SK-N-SH (cell line): ENCODE results near the gene PARP9. TPM values are rescaled to one million over a fixed set of nuclear protein-coding genes. Genes with fewer than 3 reads are reported as not detected.

Source experiments
- CTCF ChIA-PET: fragments of 300-600, 350-600 bp; formaldehyde crosslinking; extraction: SDS; loops from one replicate; lab custom pipeline; 2021; lab: Yijun Ruan, JAX
- POLR2A ChIA-PET: fragments of 350-600 bp; sonication (Branson Sonifier 250); formaldehyde crosslinking; extraction: SDS; loops from one replicate; lab custom pipeline; 2020; ENCODE audit warnings: antibody characterized with exemption, inconsistent platforms; lab: Yijun Ruan, JAX
- DNase-seq: peaks from one replicate; pipeline ENCODE4 v3.0.0; 2012
- H2AFZ ChIP-seq: fragments of 200-600 bp; sonication (generic); 2 replicates; pipeline ENCODE4 v1.8.1; 2016; ENCODE audit warnings: antibody characterized with exemption, mild to moderate bottlenecking, low read depth
- H3F3A ChIP-seq: fragments of 200-600 bp; sonication (generic); replicated peaks from 2 replicates; pipeline ENCODE3; 2016; ENCODE audit warnings: antibody characterized with exemption, mild to moderate bottlenecking; ENCODE audit not compliant: insufficient read depth
- H3K27ac ChIP-seq, 2 experiments: fragments of 200-500 bp in 1 of 2; fragments of 200-600 bp in 1 of 2; sonication (Bioruptor generic) in 1 of 2; sonication (generic), shearing (Covaris generic) in 1 of 2; 2 replicates each; pipeline versions ENCODE4 v1.5.1 to v1.6.1; 2014 to 2016; ENCODE audit warnings: low read depth in 2 of 2, inconsistent platforms in 1 of 2, low read length in 1 of 2, mild to moderate bottlenecking in 1 of 2, mixed read lengths in 1 of 2
- H3K27me3 ChIP-seq: fragments of 200-600 bp; sonication (generic), shearing (Covaris generic); 2 replicates; pipeline ENCODE4 v1.6.1; 2016; ENCODE audit warnings: mixed run types; ENCODE audit not compliant: insufficient read depth
- H3K36me3 ChIP-seq, 2 experiments: fragments of 200-500 bp in 1 of 2; fragments of 200-600 bp in 1 of 2; sonication (Bioruptor generic) in 1 of 2; sonication (generic) in 1 of 2; replicated peaks in 1 of 2; 2 replicates each; pipeline versions ENCODE3 to v1.5.1; 2014 to 2016; ENCODE audit warnings: low read length in 1 of 2, mild to moderate bottlenecking in 1 of 2; ENCODE audit not compliant: insufficient read depth in 2 of 2, control insufficient read depth in 1 of 2
- H3K4me1 ChIP-seq, 2 experiments: fragments of 200-500 bp in 1 of 2; fragments of 200-600 bp in 1 of 2; sonication (Bioruptor generic) in 1 of 2; sonication (generic), shearing (Covaris generic) in 1 of 2; 2 replicates each; pipeline versions ENCODE4 v1.5.1 to v1.6.1; 2014 to 2016; ENCODE audit warnings: low read depth in 1 of 2, low read length in 1 of 2, mixed run types in 1 of 2; ENCODE audit not compliant: insufficient read depth in 2 of 2, control insufficient read depth in 1 of 2
- H3K4me2 ChIP-seq: fragments of 200-600 bp; sonication (generic), shearing (Covaris generic); 2 replicates; pipeline ENCODE4 v1.6.1; 2017; ENCODE audit warnings: mixed run types
- H3K4me3 ChIP-seq, 2 experiments: fragments of 200-500 bp in 1 of 2; fragments of 200-600 bp in 1 of 2; sonication (Bioruptor generic) in 1 of 2; sonication (generic), shearing (Covaris generic) in 1 of 2; 2 replicates each; pipeline versions ENCODE4 v1.5.1 to v1.8.1; 2014 to 2016; ENCODE audit warnings: low read depth in 2 of 2, inconsistent platforms in 1 of 2, low read length in 1 of 2, mild to moderate bottlenecking in 1 of 2, mixed read lengths in 1 of 2, moderate library complexity in 1 of 2
- H3K79me2 ChIP-seq: fragments of 200-600 bp; sonication (generic); 2 replicates; pipeline ENCODE4 v1.8.1; 2017; ENCODE audit warnings: mild to moderate bottlenecking; ENCODE audit not compliant: insufficient read depth
- H3K9ac ChIP-seq: fragments of 200-600 bp; sonication (generic); 2 replicates; pipeline ENCODE4 v1.6.1; 2017; ENCODE audit warnings: mixed run types
- H3K9me2 ChIP-seq: fragments of 200-600 bp; sonication (generic); 2 replicates; pipeline ENCODE4 v1.6.1; 2017; ENCODE audit warnings: mixed run types
- H3K9me3 ChIP-seq: fragments of 200-600 bp; sonication (generic); 2 replicates; pipeline ENCODE4 v1.6.1; 2017; ENCODE audit warnings: mixed run types, mild to moderate bottlenecking, moderate library complexity
- H4K20me1 ChIP-seq: fragments of 200-600 bp; sonication (generic); 2 replicates; pipeline ENCODE4 v1.6.1; 2017; ENCODE audit warnings: mild to moderate bottlenecking, mixed run types; ENCODE audit not compliant: insufficient read depth
- CHD2 ChIP-seq: fragments of 150-350 bp; IDR thresholded peaks from 2 replicates; pipeline ENCODE4 v1.6.1; 2018; ENCODE audit warnings: low read length; ENCODE audit not compliant: partially characterized antibody
- CTCF ChIP-seq: fragments of 200-600 bp; sonication (generic); IDR thresholded peaks from 2 replicates; pipeline ENCODE4 v1.6.1; 2017; ENCODE audit warnings: antibody characterized with exemption, mild to moderate bottlenecking, moderate library complexity
- EZH2phosphoT487 ChIP-seq: fragments of 200-600 bp; sonication (generic); IDR thresholded peaks from 2 replicates; pipeline ENCODE4 v1.6.1; 2017; ENCODE audit warnings: low read depth, mixed run types, mild to moderate bottlenecking, antibody characterized with exemption, moderate library complexity, borderline replicate concordance
- FOXJ3 ChIP-seq: sonication (generic); formaldehyde crosslinking; IDR thresholded peaks from 2 replicates; pipeline ENCODE4 v1.5.1; 2020; ENCODE audit warnings: mild to moderate bottlenecking, missing genetic modification reagents
- FOXM1 ChIP-seq: IDR thresholded peaks from 2 replicates; pipeline ENCODE4 v1.4.0; 2012; ENCODE audit warnings: low read depth, mild to moderate bottlenecking
- IRF3 ChIP-seq: fragments of 150-350 bp; IDR thresholded peaks from 2 replicates; pipeline ENCODE4 v1.6.1; 2016; ENCODE audit warnings: mild to moderate bottlenecking, low read depth, low read length
- MEF2A ChIP-seq: IDR thresholded peaks from 2 replicates; pipeline ENCODE4 v1.4.0; 2012; ENCODE audit warnings: low read depth, borderline replicate concordance
- NFIC ChIP-seq: IDR thresholded peaks from 2 replicates; pipeline ENCODE4 v1.4.0; 2012; ENCODE audit warnings: borderline replicate concordance
- NRF1 ChIP-seq: IDR thresholded peaks from 2 replicates; pipeline ENCODE4 v1.6.1; 2012; ENCODE audit warnings: low read depth, mild to moderate bottlenecking, low read length
- POLR2AphosphoS5 ChIP-seq: IDR thresholded peaks from 2 replicates; pipeline ENCODE4 v1.6.1; 2012; ENCODE audit warnings: low read depth, low read length
- RCOR1 ChIP-seq: fragments of 150-350 bp; IDR thresholded peaks from 2 replicates; pipeline ENCODE4 v1.6.1; 2017; ENCODE audit warnings: antibody characterized with exemption, low read length
- RXRA ChIP-seq: IDR thresholded peaks from 2 replicates; pipeline ENCODE4 v1.4.0; 2012; ENCODE audit warnings: low read depth, mild to moderate bottlenecking, borderline replicate concordance
- SIN3A ChIP-seq: IDR thresholded peaks from 2 replicates; pipeline ENCODE4 v1.6.1; 2012; ENCODE audit warnings: low read depth, mild to moderate bottlenecking, low read length, moderate library complexity, borderline replicate concordance
- TAF1 ChIP-seq: IDR thresholded peaks from 2 replicates; pipeline ENCODE4 v1.6.1; 2012; ENCODE audit warnings: low read depth, mild to moderate bottlenecking, low read length, moderate library complexity, borderline replicate concordance
- TEAD4 ChIP-seq: IDR thresholded peaks from 2 replicates; pipeline ENCODE4 v1.4.0; 2012; ENCODE audit warnings: mild to moderate bottlenecking, borderline replicate concordance; ENCODE audit not compliant: insufficient read depth
- USF1 ChIP-seq: IDR thresholded peaks from 2 replicates; pipeline ENCODE4 v1.4.0; 2012; ENCODE audit warnings: low read depth, borderline replicate concordance
- USF2 ChIP-seq: fragments of 150-350 bp; IDR thresholded peaks from 2 replicates; pipeline ENCODE4 v1.6.1; 2017; ENCODE audit warnings: antibody characterized with exemption, low read length, low read depth, borderline replicate concordance
- YY1 ChIP-seq: IDR thresholded peaks from 2 replicates; pipeline ENCODE4 v1.4.0; 2012; ENCODE audit warnings: low read depth, mild to moderate bottlenecking
- WGBS: methylation state at CpG from one replicate; pipeline ENCODE4 v1.1.6; 2017; ENCODE audit warnings: low lambda C conversion rate; 5-methylcytosine and 5-hydroxymethylcytosine counted together
- polyA plus RNA-seq, 3 experiments: library from polyadenylated mRNA; depleted of rRNA; stranded (reverse); fragments of >200 nt; gene quantifications; 2 replicates each; pipeline ENCODE4 v1.2.3, GENCODE V29; 2012
- TF ChIP-seq, protein P1 (sequence below): IDR thresholded peaks from 2 replicates; pipeline ENCODE4; 2012
- TF ChIP-seq, protein P2 (sequence below): IDR thresholded peaks from 2 replicates; pipeline ENCODE4 v1.6.1; 2012; ENCODE audit warnings: mild to moderate bottlenecking, low read depth, low read length, moderate library complexity
- TF ChIP-seq, protein P3 (sequence below): IDR thresholded peaks from 2 replicates; pipeline ENCODE4 v1.4.0; 2012; ENCODE audit warnings: low read depth

Gene PARP9
- polyA plus RNA-seq (2012; rRNA removed), result 13.5 and 17.4 TPM in 2 replicates
- 16.6 and 17.2 TPM in 2 replicates for polyA plus RNA-seq (2012; cell fraction: cytosol; rRNA removed)
- polyA plus RNA-seq (2012; cell fraction: nucleus; rRNA removed), result 10.9 and 20.4 TPM in 2 replicates

- peak; percentile 90 for DNase-seq
- ChIA-PET POLR2A (interaction anchor here (0.6 to 1.5 kb wide), 6 partner anchors 9 to 1496 kb away, joined by 3 to 8 read pairs (median 3); no protein-coding TSS in a partner anchor), CTCF (interaction anchor here (0.9 to 3.1 kb wide), 7 partner anchors 9 to 378 kb away, joined by 3 to 29 read pairs (median 4); no protein-coding TSS in a partner anchor)
- no peak for TF ChIP-seq MEF2A
- TF ChIP-seq FOXM1, result no peak
- peak; percentile 81 for TF ChIP-seq CHD2
- 0 out of 2 replicates have a peak, but pooled peaks have one; percentile 43 for TF ChIP-seq YY1
- no peak for TF ChIP-seq NFIC
- no peak for TF ChIP-seq TEAD4
- no peak for TF ChIP-seq NRF1
- TF ChIP-seq, protein P1, sequence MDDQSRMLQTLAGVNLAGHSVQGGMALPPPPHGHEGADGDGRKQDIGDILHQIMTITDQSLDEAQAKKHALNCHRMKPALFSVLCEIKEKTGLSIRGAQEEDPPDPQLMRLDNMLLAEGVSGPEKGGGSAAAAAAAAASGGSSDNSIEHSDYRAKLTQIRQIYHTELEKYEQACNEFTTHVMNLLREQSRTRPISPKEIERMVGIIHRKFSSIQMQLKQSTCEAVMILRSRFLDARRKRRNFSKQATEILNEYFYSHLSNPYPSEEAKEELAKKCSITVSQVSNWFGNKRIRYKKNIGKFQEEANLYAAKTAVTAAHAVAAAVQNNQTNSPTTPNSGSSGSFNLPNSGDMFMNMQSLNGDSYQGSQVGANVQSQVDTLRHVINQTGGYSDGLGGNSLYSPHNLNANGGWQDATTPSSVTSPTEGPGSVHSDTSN, result 0 out of 2 replicates have a peak, but pooled peaks have one; percentile 31
- TF ChIP-seq, protein P2, sequence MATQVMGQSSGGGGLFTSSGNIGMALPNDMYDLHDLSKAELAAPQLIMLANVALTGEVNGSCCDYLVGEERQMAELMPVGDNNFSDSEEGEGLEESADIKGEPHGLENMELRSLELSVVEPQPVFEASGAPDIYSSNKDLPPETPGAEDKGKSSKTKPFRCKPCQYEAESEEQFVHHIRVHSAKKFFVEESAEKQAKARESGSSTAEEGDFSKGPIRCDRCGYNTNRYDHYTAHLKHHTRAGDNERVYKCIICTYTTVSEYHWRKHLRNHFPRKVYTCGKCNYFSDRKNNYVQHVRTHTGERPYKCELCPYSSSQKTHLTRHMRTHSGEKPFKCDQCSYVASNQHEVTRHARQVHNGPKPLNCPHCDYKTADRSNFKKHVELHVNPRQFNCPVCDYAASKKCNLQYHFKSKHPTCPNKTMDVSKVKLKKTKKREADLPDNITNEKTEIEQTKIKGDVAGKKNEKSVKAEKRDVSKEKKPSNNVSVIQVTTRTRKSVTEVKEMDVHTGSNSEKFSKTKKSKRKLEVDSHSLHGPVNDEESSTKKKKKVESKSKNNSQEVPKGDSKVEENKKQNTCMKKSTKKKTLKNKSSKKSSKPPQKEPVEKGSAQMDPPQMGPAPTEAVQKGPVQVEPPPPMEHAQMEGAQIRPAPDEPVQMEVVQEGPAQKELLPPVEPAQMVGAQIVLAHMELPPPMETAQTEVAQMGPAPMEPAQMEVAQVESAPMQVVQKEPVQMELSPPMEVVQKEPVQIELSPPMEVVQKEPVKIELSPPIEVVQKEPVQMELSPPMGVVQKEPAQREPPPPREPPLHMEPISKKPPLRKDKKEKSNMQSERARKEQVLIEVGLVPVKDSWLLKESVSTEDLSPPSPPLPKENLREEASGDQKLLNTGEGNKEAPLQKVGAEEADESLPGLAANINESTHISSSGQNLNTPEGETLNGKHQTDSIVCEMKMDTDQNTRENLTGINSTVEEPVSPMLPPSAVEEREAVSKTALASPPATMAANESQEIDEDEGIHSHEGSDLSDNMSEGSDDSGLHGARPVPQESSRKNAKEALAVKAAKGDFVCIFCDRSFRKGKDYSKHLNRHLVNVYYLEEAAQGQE, result no peak
- TF ChIP-seq USF1, result no peak
- TF ChIP-seq USF2, result no peak
- TF ChIP-seq TAF1, result peak; percentile 39; the same call in 1 of the 2 replicates
- no peak for TF ChIP-seq RXRA
- TF ChIP-seq RCOR1, result no peak
- TF ChIP-seq, protein P3, sequence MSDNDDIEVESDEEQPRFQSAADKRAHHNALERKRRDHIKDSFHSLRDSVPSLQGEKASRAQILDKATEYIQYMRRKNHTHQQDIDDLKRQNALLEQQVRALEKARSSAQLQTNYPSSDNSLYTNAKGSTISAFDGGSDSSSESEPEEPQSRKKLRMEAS, result peak; percentile 65
- no peak for TF ChIP-seq IRF3
- TF ChIP-seq EZH2phosphoT487, result no peak
- TF ChIP-seq POLR2AphosphoS5, result peak; percentile 57
- no peak for TF ChIP-seq FOXJ3 (CRISPR knock-in tag)
- no peak for TF ChIP-seq CTCF
- TF ChIP-seq SIN3A, result no peak
These were observed at the start of gene PARP9, which contains the start of gene DTX3L for GRCh38 chr3:122564155-122564912. PARP9 (minus strand) TSS chr3:122564300; CDS start chr3:122559620, 4,680 bp downstream. DTX3L (plus strand) TSS chr3:122564338; CDS start chr3:122564427, 89 bp downstream.

More at GRCh38 chr3:122564155-122564912, at the start of gene PARP9, which contains the start of gene DTX3L:
- Histone ChIP-seq H3K4me3 (peak within 1 kb of the TSS; percentile 75 to 78), H4K20me1 (no peaks in the 10 kb centered on the region), H3K9me2 (no peaks in the 10 kb centered on the region), H3K79me2 (peaks cover 10% of the 10 kb centered on the region), H3K27me3 (no peaks in the 10 kb centered on the region), H3K9me3 (no peaks in the 10 kb centered on the region), H2AFZ (peak within 1 kb of the TSS; percentile 89), H3K9ac (peak within 1 kb of the TSS; percentile 88), H3F3A (no peaks in the 10 kb centered on the region), H3K4me1 (peaks cover 5 to 9% of the 10 kb centered on the region in 2 experiments; a peak in 2 of 4 replicates), H3K27ac (peak within 1 kb of the TSS; percentile 74 to 89), H3K36me3 (peaks cover 13 to 23% of the 10 kb centered on the region in 2 experiments), H3K4me2 (peak within 1 kb of the TSS; percentile 87)
- WGBS, result 2% methylated on average over 9 of the region's 56 CpGs
